ENCODE data around the gene TACC2.

DNA sequence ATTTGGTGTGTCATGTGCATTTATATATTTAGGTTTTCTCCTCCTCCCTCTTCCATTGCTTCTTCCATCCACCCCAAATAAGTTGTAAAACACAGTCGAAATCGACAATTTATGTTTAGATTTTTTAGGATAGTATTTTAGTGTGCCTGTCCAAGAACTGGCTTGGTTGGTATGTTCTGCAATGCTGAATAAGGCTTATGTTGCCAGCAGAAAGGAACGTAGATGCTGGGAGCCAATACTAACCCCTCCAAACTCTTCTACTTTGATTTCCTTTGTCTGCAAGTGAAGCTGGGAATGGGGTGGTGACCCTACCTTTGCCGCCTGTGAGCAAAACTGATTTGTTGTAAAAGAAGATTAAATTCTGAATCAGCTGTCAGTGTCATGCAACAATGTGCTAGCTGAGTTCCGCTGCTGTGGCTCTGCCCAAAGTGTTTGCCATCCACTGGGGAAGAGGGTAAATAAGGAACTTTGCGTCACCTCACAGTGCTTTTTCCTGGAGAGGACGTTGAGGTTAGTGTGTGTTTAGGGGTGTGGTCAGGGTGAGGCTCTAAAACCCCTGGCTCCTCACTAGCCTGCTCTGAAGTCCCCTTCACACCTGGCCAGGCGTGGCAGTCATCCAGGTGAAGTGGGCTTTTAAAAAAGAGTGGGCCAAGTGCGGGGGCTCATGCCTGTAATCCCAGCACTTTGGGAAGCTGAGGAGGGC lies 44.4 kb downstream of the TACC2 start:
- TF ChIP-seq, protein P1, sequence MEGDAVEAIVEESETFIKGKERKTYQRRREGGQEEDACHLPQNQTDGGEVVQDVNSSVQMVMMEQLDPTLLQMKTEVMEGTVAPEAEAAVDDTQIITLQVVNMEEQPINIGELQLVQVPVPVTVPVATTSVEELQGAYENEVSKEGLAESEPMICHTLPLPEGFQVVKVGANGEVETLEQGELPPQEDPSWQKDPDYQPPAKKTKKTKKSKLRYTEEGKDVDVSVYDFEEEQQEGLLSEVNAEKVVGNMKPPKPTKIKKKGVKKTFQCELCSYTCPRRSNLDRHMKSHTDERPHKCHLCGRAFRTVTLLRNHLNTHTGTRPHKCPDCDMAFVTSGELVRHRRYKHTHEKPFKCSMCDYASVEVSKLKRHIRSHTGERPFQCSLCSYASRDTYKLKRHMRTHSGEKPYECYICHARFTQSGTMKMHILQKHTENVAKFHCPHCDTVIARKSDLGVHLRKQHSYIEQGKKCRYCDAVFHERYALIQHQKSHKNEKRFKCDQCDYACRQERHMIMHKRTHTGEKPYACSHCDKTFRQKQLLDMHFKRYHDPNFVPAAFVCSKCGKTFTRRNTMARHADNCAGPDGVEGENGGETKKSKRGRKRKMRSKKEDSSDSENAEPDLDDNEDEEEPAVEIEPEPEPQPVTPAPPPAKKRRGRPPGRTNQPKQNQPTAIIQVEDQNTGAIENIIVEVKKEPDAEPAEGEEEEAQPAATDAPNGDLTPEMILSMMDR (IDR thresholded peaks at IDR 0.05) = no peak
- TF ChIP-seq EZH2 (IDR thresholded peaks at IDR 0.05) = no peak
